Right ventricle myocardium inferior (tissue), 1 donor: Measurements from ENCODE around the gene SLC5A10. TPM values are rescaled to one million over a fixed set of nuclear protein-coding genes. Genes with fewer than 3 reads are reported as not detected.
"Not testable (repeated sequence)": the region's sequence is repeated elsewhere in the genome, so short reads cannot be mapped to it uniquely, and the experiment has no call there.

Source experiments
- ATAC-seq: fragments of 200-7000 bp; cut with Tn5 transposase; one replicate; pipeline ENCODE4 v1.9.1; 2020; ENCODE audit warnings: mild to moderate bottlenecking, moderate library complexity
- DNase-seq: peaks from one replicate; pipeline ENCODE4 v3.0.0; 2021; ENCODE audit errors: missing footprints
- intact Hi-C: fragments of 100-400 bp; cut with DNase I; formaldehyde crosslinking; loops from one replicate; pipeline ENCODE4 v1.11.0; 2022
- long read RNA-seq: library from polyadenylated mRNA; unstranded; transcript quantifications from one replicate; pipeline ENCODE4 v2.0.0, GENCODE V29; 2021
- total RNA-seq: library from RNA; stranded (reverse); fragmentation: NEBNext Ultra II Directional; extraction: Animal tissue kit (Norgen Biotek cat#: 25700); gene quantifications from one replicate; pipeline ENCODE4 v1.2.1, GENCODE V29; 2021
- donor health status: DM: no; HTN: yes; CAD: no; lungs with severe emphysema.

SLC5A10 gene
- total RNA-seq, result not detected
- long read RNA-seq, result 0 reads

DNA sequence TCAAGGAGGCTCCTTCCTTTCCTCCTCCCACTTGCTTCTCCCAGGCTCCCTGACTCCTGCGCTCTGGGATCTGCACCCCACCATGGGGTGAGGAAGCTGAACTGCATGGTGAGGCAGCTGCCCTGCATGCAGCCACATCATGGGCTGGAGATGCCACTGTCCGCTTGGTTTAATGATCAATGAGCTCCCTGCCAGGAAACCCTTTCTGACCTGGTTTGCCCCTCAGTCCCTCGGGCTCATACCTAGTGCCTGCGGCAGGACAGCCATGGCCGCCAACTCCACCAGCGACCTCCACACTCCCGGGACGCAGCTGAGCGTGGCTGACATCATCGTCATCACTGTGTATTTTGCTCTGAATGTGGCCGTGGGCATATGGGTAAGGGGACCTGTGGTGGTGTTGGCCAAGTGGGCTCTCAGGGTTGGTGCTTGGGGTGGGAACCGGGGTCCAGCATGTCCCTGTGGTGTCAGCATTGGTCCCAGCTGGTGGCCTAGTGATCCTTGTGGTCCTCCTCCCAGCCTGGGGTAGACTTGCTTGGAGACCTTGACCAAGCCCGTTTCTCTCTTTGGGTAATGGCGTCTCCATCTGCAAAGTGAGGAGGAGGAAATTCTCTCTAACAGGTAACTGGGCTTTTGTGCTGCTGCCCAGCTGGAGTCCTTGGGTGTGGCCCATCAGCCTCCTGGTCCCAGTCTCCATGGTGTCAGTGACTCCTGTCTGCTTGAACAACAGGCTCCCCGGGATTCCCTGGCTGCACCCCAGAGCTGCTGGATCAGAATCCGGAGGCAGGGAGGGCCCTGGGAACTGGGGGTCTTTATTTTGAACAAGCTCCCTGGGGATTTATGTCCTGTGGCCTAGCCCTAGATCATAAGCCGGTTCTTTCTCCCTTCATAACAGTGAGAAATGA, at the start of gene SLC5A10:
Gene SLC5A10 (plus strand): TSS at position 225 of the 902 bp plus-strand sequence. CDS start 41 bp downstream, at position 266.
- peak; percentile 50 for DNase-seq
- intact Hi-C loops, result no loop called here
- no peak for ATAC-seq

GRCh38 chr17:18904482-18904881, 47.5 kb upstream of the SLC5A10 start:
- ATAC-seq (no peak), DNase-seq (no peak)
- intact Hi-C loops, result no loop called here

DNA sequence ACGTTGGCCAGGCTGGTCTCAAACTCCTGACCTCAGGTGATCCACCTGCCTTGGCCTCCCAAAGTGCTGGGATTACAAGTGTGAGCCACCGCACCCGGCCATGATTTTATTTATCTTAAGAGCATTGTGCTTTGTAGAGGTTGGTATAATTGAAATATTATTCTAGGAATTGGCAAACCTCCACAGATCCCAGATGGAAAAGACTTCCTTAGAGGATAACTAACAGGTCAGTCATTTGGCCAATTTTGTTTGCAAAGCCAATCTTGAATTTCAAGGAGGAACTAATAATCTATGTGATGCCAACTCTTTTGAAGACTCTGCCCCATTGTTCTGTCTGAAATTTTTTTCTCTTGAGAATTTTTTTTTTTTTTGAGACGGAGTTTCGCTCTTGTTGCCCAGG, 46.7 kb upstream of the SLC5A10 start:
- ATAC-seq (no peak), DNase-seq (no peak)
- intact Hi-C loops, result no loop called here

DNA sequence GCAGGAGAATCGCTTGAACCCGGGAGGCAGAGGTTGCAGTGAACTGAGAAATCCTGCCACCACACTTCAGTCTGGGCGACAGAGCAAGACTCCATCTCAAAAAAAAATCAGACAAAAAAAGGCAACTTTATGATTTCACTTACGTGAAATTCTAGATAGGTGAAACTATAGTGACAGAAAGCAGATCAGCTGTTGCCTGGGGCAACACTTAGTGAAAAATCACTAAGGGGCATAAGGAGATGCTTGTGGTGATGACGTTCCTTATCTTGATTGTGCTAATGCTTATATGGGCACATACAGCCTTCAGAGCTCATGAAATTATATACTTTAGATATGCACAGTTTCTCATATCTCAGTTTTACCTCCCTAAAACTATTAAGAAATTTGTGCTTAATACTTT, 41.6 kb upstream of the SLC5A10 start:
- DNase-seq (no peak), ATAC-seq (no peak)
- intact Hi-C loops, result no loop called here

DNA sequence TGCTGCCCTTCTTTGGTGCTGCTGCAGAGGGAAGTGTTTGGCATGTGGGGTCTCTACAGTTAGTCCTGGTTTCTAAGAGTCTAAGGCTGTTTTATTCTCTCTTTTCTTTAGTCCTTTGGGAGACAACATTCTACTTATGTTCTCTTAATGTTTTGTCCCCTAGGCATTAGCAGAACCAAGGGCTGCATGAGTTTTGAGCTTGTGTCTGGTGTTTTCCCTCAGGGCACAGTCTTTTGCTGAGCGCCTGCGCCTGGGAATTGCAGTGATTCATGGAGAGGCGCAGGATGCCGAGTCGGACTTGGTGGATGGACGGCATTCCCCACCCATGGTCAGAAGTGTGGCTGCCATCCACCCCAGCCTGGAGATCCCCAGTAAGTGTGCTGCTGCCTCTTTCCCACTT, 41.1 kb upstream of the SLC5A10 start:
- DNase-seq, result no peak
- no peak for ATAC-seq
- intact Hi-C loops, result no loop called here

GRCh38 chr17:18916816-18917500, 35.0 kb upstream of the SLC5A10 start:
- ATAC-seq (no peak), DNase-seq (no peak)
- intact Hi-C loops, result no loop called here

DNA sequence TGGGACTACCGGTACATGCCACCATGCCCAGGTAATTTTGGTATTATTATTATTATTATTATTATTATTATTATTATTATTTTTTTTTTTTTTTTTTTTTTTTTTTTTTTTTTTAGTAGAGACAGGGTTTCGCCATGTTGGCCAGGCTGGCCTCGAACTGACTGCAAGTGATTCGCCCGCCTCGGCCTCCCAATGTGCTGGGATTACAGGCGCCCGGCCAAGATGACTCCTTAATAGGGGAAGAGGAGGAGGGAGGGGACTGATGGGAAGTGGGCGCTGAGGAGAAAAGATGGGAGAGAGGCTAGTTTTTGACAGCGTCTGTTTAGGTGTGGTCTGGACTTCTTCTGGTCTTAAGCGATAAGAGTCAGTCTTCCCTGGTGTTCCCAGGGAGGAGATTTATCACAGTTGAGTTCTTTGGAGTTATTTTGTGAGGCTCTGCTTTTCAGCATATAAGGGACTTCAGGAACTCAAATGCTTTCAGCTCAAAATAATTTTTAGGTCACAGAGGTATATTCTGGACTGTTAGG, 34.4 kb upstream of the SLC5A10 start:
- intact Hi-C loops, result no loop called here

DNA sequence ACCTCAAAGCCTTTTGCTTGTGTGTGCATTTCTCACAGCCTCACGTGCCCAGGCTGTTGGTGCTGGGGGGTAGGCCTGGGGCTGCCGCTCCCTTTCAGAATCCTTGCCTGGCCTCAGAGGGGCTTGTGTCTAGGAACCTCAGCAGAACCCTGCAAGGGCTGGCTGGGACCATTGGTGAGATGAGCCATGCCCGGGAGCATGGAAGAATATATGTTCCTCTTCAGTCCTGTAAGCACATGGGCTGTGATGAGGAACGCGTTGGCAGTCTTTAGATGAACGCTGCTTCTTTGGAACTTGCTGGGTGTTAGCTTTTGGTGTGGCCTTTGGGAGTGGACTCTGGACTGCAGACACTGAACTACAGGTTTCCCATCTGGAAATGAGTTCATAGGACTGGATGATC, 32.0 kb upstream of the SLC5A10 start:
- intact Hi-C loops, result no loop called here
- no peak for ATAC-seq
- DNase-seq, result no peak

More for the DNA sequence above, 34.4 kb upstream of the SLC5A10 start:
- no peak for DNase-seq
- ATAC-seq, result no peak

DNA sequence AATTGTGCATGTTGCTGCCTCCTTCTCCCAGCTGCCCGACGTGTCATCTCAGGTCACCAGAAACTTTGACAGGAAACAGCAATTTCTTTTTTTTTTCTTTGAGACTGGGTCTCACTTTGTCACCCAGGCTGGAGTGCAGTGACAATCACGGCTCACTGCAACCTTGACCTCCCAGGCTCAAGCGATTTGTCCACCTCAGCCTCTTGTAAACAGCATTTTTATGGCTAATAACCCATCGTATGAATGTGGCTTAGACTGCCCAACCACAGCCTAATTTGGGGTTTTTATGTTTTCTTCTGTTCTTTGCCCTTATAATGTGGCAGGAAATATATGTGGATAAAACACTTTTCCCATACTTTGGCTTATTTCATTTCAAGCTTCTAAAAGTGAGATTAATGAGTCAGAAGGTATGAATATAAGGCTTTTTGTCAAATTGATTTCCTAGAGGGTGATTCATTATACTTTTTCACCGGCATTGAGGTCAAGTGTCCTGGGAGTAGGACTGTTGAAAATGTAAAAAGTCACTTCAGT, 31.0 kb upstream of the SLC5A10 start:
- intact Hi-C loops, result no loop called here
- ATAC-seq, result no peak

DNA sequence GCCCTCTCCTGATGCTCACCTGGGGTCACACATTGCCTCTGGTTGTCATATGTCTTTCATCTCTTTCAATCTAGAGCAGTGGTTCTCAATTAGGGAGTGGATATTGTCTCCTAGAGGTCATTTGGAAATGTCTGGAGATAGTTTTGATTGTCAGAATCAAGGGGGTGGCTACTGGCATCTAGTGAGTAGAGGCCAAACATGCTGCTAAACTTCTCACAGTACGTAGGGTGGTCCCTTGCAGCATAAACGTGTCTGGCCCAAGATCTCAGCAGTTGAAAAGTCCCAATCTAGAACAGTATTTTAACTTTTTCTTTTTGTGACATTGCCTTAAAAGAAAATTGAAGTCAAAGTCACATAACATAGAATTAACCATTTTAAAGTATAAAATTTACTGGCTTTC, 30.5 kb upstream of the SLC5A10 start:
- no peak for DNase-seq

More for the DNA sequence above, 31.0 kb upstream of the SLC5A10 start:
- no peak for DNase-seq

GRCh38 chr17:18921912-18922451, 30.0 kb upstream of the SLC5A10 start:
- no peak for DNase-seq
- intact Hi-C loops, result no loop called here
- ATAC-seq, result no peak

More for the DNA sequence above, 30.5 kb upstream of the SLC5A10 start:
- ATAC-seq, result no peak
- intact Hi-C loops, result no loop called here

- ATAC-seq, intact Hi-C loops, DNase-seq: not testable (repeated sequence)
Observed at GRCh38 chr17:18922596-18922995, 29.4 kb upstream of the SLC5A10 start.

- no peak for DNase-seq
- intact Hi-C loops, result no loop called here
- no peak for ATAC-seq
Observed at GRCh38 chr17:18925187-18925586, 26.8 kb upstream of the SLC5A10 start.

DNA sequence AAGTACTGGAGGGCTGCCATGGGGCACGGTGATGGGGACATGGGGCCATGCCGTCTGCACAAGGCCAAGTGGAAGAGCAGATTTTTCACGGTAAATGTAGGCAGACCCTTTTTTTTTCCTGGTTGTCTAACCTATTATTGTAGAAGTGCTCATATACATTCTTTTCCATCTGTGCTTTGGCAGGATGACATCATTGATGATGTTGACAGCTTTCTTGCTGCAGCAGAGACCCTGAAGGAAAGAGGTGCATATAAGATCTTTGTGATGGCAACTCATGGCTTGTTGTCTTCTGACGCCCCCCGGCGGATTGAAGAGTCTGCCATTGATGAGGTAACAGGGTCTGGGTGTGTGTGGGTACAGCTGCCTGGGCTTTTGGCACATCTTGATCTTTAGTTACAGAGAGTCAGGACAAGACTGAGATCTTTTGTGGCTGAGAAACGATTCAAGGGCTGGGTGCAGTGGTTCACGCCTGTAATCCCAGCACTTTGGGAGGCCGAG, 23.3 kb upstream of the SLC5A10 start:
- intact Hi-C loops, result no loop called here
- no peak for DNase-seq
- no peak for ATAC-seq

DNA sequence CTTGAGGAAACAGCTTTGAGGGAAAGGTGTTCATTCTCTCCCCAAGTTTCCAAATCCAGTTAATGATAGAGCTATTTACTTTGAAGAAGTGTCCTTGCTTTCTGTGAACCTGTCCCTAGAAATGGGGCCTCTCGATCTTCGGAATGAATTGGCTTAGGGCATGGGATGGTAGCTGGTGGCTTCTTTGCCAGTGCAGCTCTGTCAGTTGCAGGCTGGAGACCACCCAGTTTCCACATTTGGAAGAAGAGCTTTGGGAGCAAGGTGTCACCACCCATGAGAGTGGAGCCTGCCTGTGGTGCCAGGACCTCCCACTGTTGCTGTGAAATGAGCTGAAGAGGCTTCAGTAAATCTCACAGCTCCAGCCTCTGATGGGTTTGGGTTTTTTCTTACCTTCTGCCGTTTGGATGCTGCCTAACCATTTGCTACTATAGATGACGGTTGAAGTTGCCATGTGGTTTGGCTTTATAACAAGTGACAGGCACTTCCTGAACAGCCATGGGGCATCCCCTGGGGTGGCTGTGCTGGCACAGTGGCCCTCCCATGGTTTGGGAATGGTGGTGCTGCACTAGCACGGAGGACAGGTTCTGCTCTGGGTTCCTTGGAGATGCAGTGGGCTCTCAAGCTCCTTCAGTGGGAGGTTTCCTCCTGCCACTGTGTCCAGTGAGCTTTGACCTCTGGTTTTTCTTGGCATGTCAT, 19.5 kb upstream of the SLC5A10 start:
- DNase-seq, result no peak
- intact Hi-C loops, result no loop called here
- no peak for ATAC-seq

DNA sequence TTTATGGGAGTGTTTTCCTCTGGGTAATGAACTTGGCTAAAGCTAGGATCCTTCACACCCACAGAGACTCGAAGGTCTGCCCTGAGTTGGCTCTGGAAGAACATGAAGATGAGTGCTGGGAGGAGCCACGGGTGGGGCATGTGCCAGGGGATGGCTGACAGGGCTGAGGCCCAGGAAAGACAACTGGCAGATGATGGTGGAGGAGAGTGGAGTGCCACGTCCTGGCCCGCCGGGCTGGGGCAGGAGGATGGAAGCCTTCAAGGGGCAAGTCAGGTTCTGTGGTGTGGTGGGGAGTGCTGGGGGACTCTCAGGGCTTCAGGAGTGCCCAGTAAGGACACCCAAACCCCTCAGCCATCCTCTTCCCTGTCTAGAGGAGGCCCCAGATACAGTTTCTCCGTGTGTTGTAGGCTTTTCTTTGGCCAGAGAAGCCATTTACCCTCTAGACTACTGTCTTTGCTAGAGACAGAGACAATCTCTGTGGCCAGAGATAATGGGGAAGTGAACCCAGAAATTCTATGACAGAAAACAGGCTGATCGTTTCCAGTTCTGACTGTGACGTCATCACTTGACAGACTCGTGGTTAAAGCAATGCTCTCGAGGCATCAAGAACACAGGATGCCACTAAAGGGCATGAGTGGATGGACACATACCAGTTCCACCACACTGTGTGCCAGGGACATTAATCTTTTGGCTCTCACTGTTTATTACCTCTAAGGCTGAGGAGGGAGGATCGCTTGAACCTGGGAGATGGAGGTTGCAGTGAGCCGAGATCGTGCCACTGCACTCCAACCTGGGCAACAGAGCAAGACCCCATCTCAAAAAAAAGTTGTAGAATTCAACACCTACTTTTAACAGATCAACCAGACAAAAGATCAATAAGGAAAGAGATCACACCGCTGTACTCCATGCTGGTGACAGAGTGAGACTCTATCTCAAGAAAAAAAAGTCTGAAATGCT, 18.6 kb upstream of the SLC5A10 start:
- intact Hi-C loops, result no loop called here
- ATAC-seq (no peak), DNase-seq (no peak)

DNA sequence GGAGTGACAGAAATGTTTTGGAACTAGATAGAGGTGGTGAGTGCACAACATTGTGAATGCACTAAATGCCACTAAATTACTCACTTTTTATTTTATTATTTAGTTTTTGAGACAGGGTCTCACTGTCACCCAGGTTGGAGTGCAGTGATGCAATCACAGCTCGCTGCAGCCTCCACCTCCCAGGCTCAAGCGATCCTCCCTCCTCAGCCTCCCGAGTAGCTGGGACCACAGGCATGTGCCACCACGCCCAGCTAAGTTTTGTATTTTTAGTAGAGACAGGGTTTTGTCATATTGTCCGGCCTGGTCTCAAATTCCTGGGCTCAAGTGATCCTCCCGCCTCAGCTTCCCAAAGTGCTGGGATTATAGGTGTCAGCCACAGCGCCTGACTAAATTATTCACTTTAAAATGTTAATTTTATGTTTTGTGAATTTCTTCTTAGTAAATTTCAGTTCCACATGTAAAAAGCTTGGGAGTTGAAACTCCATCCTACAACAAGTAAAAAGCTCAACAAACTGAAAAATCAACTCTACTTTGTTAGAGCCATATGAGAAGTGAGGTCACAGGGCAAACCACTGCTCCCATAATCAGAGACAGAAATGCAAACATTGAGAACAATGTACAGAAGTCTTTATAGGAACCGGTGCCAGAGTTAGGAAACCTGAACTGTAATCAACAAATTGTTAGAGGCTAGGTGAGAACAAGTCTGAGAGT, 13.8 kb upstream of the SLC5A10 start:
- intact Hi-C loops, result no loop called here

More for the DNA sequence above, 13.8 kb upstream of the SLC5A10 start:
- ATAC-seq (no peak), DNase-seq (no peak)
